Stimulated activated CD4-positive, alpha-beta T cell treated with anti-CD3 and anti-CD28 coated beads, Interleukin-15, amount 100 ng/mL, for 24 hours (primary cell): ENCODE results near the gene SPINT2.
"Not testable (repeated sequence)": the region's sequence is repeated elsewhere in the genome, so short reads cannot be mapped to it uniquely, and the experiment has no call there.

Experiments used
- DNase-seq: peaks from one replicate; pipeline ENCODE4 v3.0.0-alpha.2; 2020

SPINT2 gene

DNA sequence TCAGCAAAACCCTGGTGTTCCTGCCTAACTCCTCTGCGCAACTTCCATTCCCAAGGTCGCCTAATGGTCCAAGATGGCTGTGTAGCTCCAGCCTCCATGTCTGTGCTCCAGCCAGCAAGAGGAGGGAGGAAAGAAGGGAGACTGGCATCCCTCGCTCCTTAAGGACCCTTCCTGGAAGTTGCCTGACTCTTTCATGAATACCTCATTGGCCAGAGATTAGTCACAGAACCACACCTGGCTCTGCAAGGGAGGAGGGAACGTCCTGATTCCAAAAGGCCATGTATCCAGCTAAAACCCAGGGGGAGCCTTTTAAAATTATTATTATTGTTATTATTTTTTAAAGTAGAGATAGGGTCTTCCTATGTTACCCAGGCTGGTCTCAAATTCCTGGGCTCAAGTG lies 60.1 kb downstream of the SPINT2 start:
- no peak for DNase-seq

DNA sequence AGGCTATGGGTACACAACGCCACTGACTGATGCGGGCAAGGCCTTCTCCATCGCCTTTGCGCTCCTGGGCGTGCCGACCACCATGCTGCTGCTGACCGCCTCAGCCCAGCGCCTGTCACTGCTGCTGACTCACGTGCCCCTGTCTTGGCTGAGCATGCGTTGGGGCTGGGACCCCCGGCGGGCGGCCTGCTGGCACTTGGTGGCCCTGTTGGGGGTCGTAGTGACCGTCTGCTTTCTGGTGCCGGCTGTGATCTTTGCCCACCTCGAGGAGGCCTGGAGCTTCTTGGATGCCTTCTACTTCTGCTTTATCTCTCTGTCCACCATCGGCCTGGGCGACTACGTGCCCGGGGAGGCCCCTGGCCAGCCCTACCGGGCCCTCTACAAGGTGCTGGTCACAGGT lies 62.2 kb downstream of the SPINT2 start:
- no peak for DNase-seq

DNA sequence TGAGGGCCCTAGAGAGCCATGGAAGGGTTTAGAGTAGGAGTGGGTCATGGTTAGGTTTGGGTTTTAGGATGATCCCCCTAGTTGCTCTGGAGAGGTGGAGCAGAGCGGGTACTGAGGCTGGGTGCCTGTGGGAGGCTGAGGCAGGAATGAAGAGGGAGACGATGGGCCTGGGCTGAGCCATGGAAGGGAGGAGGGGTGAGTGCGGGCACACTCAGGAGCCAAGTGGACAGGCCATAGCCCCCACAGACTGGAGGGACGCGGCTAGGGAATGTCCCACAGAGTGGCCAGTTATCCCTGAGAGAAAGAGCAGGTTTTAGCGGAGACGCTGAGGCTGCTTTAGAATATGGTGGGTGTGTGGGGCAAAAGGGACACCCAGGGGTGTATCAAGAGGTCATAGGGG lies 65.3 kb downstream of the SPINT2 start:
- DNase-seq = no peak

- no peak for DNase-seq
Measured at GRCh38 chr19:38331728-38332127, 67.4 kb downstream of the SPINT2 start.

- DNase-seq = no peak
Measured at GRCh38 chr19:38333245-38333644, 68.9 kb downstream of the SPINT2 start.

GRCh38 chr19:38335949-38336637 lies 71.7 kb downstream of the SPINT2 start:
- peak; percentile 98 for DNase-seq

DNA sequence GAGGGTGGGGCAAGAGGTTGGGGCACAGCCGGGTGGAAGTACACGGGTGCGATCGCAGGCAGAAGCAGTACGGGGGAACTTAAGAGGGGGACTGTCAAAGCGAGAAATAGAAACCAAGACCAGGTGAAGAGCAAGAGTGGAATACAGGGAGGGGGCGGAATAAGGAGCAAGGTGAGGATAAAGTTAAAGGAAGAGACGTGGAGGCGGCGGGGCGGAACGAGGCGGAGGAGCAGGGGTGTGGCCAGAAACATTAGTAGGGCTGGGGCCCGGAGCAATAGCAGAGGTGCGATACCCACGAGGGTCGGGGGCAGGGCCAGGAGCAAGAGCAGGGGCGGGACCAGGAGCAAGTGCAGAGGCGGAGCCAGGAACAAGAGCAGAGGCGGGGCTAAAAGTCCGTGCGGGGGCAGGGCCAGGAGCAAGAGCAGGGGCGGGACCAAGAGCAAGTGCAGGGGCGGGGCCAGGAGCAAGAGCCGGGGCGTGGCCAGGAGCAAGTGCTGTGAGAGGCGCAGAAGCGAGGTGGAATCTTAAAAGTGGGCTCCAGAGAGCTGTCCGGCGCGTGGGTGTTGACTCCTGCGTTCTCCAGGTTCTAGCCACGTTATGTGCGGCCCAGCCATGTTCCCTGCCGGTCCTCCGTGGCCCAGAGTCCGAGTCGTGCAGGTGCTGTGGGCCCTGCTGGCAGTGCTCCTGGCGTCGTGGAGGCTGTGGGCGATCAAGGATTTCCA lies 72.4 kb downstream of the SPINT2 start:
- DNase-seq = peak; percentile 97

DNA sequence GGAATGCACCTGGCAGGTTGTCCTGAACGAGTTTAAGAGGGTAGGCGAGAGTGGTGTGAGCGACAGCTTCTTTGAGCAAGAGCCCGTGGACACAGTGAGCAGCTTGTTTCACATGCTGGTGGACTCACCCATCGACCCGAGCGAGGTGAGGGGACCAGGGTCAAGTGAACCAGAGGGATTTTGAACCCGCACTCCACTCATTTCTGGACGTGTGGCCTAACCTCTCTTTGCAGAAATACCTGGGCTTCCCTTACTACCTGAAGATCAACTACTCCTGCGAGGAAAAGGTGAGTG lies 72.9 kb downstream of the SPINT2 start:
- no peak for DNase-seq

DNA sequence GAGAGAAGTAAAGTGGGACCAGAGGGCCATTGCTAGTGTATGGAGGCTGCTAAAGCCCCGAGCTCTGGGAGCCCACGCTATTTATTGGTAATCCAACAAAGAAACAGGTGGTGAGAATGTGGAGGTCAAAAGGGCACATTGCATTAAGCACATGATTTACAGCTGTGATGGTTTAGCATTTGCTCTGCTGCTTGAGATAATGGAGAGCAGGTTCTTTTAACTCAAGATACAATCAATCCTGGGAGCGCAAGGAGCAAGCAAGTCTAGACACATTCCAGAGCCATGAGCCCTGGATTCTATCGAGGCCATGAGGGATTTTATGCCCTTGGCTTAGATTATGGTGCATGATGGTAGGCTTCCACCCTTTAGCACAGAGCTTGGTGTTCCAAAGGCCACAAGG lies 74.6 kb downstream of the SPINT2 start:
- DNase-seq = not testable (repeated sequence)

DNA sequence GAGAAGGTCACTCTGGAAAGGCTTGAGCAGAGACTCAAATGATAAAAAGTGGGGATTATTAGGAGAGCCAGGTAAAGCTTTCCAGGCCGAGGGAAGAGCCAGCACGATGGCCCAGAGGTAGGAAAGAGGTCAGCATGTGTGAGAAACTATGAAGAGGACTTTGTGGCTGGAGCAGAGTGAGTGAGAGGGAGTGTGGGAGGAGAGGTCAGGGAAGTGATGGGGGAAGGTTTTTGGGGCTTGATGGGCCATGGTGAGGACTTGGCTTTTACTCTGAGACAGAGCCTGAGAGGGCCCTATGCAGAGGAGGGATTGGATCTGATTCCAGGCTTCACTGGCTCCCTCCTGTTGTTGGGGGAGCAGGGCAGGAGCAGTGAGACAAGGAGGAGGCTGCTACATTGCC lies 76.6 kb downstream of the SPINT2 start:
- DNase-seq = no peak
